ENCODE results near the gene ZFP91.
A peak's percentile ranks its signal among the peaks of the same experiment; 100 is the strongest.

The ZFP91 gene

GRCh38 chr11:58628446-58628845 lies 49.6 kb downstream of the ZFP91 start:
- Histone ChIP-seq H3K27me3 (ENCODE audit: control insufficient read depth in 2 of 2, insufficient read depth in 2 of 2, low read length in 2 of 2) (no peaks in the 10 kb centered on the region), H3K27ac (ENCODE audit: low read depth in 2 of 2, low read length in 2 of 2) (no peak overlapping the region), H3K4me1 (ENCODE audit: control insufficient read depth in 2 of 2, insufficient read depth in 2 of 2, low read length in 2 of 2) (no peaks in the 10 kb centered on the region), H3K9me3 (ENCODE audit: control insufficient read depth in 2 of 2, low read length in 2 of 2) (no peaks in the 10 kb centered on the region), H3K36me3 (ENCODE audit: control insufficient read depth in 2 of 2, insufficient read depth in 2 of 2, low read length in 2 of 2) (peaks cover 14 to 19% of the 10 kb centered on the region in 2 donors), H3K9ac (ENCODE audit: low read depth in 1 of 2, low read length in 2 of 2) (no peak overlapping the region), H3K4me3 (ENCODE audit: low read length in 2 of 2) (no peak overlapping the region)

GRCh38 chr11:58629857-58630256 lies 51.0 kb downstream of the ZFP91 start:
- no peaks in the 10 kb centered on the region for H3K9me3 ChIP-seq (ENCODE audit: control insufficient read depth in 2 of 2, low read length in 2 of 2)
- no peaks in the 10 kb centered on the region for H3K27me3 ChIP-seq (ENCODE audit: control insufficient read depth in 2 of 2, insufficient read depth in 2 of 2, low read length in 2 of 2)
- H3K36me3 ChIP-seq (ENCODE audit: control insufficient read depth in 2 of 2, insufficient read depth in 2 of 2, low read length in 2 of 2): peaks cover 6 to 9% of the 10 kb centered on the region in 2 donors
- H3K27ac ChIP-seq (ENCODE audit: low read depth in 2 of 2, low read length in 2 of 2): no peak overlapping the region
- no peak overlapping the region for H3K4me3 ChIP-seq (ENCODE audit: low read length in 2 of 2)
- H3K9ac ChIP-seq (ENCODE audit: low read depth in 1 of 2, low read length in 2 of 2): no peak overlapping the region
- H3K4me1 ChIP-seq (ENCODE audit: control insufficient read depth in 2 of 2, insufficient read depth in 2 of 2, low read length in 2 of 2): no peaks in the 10 kb centered on the region

GRCh38 chr11:58631378-58631777 lies 52.5 kb downstream of the ZFP91 start:
- no peaks in the 10 kb centered on the region for H3K9me3 ChIP-seq (ENCODE audit: control insufficient read depth in 2 of 2, low read length in 2 of 2)
- H3K36me3 ChIP-seq (ENCODE audit: control insufficient read depth in 2 of 2, insufficient read depth in 2 of 2, low read length in 2 of 2): peaks cover 0 to 3% of the 10 kb centered on the region in 2 donors
- H3K4me1 ChIP-seq (ENCODE audit: control insufficient read depth in 2 of 2, insufficient read depth in 2 of 2, low read length in 2 of 2): no peaks in the 10 kb centered on the region
- H3K4me3 ChIP-seq (ENCODE audit: low read length in 2 of 2): no peak overlapping the region
- H3K27me3 ChIP-seq (ENCODE audit: control insufficient read depth in 2 of 2, insufficient read depth in 2 of 2, low read length in 2 of 2): no peaks in the 10 kb centered on the region
- H3K9ac ChIP-seq (ENCODE audit: low read depth in 1 of 2, low read length in 2 of 2): no peak overlapping the region
- H3K27ac ChIP-seq (ENCODE audit: low read depth in 2 of 2, low read length in 2 of 2): no peak overlapping the region

GRCh38 chr11:58632510-58632909 lies 53.6 kb downstream of the ZFP91 start:
- H3K4me1 ChIP-seq (ENCODE audit: control insufficient read depth in 2 of 2, insufficient read depth in 2 of 2, low read length in 2 of 2): no peaks in the 10 kb centered on the region
- no peak overlapping the region for H3K27ac ChIP-seq (ENCODE audit: low read depth in 2 of 2, low read length in 2 of 2)
- H3K9ac ChIP-seq (ENCODE audit: low read depth in 1 of 2, low read length in 2 of 2): no peak overlapping the region
- no peaks in the 10 kb centered on the region for H3K27me3 ChIP-seq (ENCODE audit: control insufficient read depth in 2 of 2, insufficient read depth in 2 of 2, low read length in 2 of 2)
- H3K36me3 ChIP-seq (ENCODE audit: control insufficient read depth in 2 of 2, insufficient read depth in 2 of 2, low read length in 2 of 2): peaks cover 0 to 3% of the 10 kb centered on the region in 2 donors
- no peaks in the 10 kb centered on the region for H3K9me3 ChIP-seq (ENCODE audit: control insufficient read depth in 2 of 2, low read length in 2 of 2)
- no peak overlapping the region for H3K4me3 ChIP-seq (ENCODE audit: low read length in 2 of 2)

- Histone ChIP-seq H3K4me1 (ENCODE audit: control insufficient read depth in 2 of 2, insufficient read depth in 2 of 2, low read length in 2 of 2) (peaks cover 10 to 16% of the 10 kb centered on the region in 2 donors), H3K4me3 (ENCODE audit: low read length in 2 of 2) (no peak overlapping the region), H3K27ac (ENCODE audit: low read depth in 2 of 2, low read length in 2 of 2) (no peak overlapping the region)
These were observed 57.7 kb downstream of the ZFP91 start for GRCh38 chr11:58636587-58636986.

GRCh38 chr11:58637371-58637770 lies 58.5 kb downstream of the ZFP91 start:
- H3K27me3 ChIP-seq (ENCODE audit: control insufficient read depth in 2 of 2, insufficient read depth in 2 of 2, low read length in 2 of 2): no peaks in the 10 kb centered on the region
- no peak overlapping the region for H3K4me3 ChIP-seq (ENCODE audit: low read length in 2 of 2)
- H3K9ac ChIP-seq (ENCODE audit: low read depth in 1 of 2, low read length in 2 of 2): no peak overlapping the region
- no peaks in the 10 kb centered on the region for H3K9me3 ChIP-seq (ENCODE audit: control insufficient read depth in 2 of 2, low read length in 2 of 2)
- H3K36me3 ChIP-seq (ENCODE audit: control insufficient read depth in 2 of 2, insufficient read depth in 2 of 2, low read length in 2 of 2): no peaks in the 10 kb centered on the region
- no peak overlapping the region for H3K27ac ChIP-seq (ENCODE audit: low read depth in 2 of 2, low read length in 2 of 2)
- H3K4me1 ChIP-seq (ENCODE audit: control insufficient read depth in 2 of 2, insufficient read depth in 2 of 2, low read length in 2 of 2): peaks cover 14 to 24% of the 10 kb centered on the region in 2 donors

More at GRCh38 chr11:58636587-58636986, 57.7 kb downstream of the ZFP91 start:
- H3K27me3 ChIP-seq (ENCODE audit: control insufficient read depth in 2 of 2, insufficient read depth in 2 of 2, low read length in 2 of 2): no peaks in the 10 kb centered on the region
- H3K36me3 ChIP-seq (ENCODE audit: control insufficient read depth in 2 of 2, insufficient read depth in 2 of 2, low read length in 2 of 2): no peaks in the 10 kb centered on the region
- no peaks in the 10 kb centered on the region for H3K9me3 ChIP-seq (ENCODE audit: control insufficient read depth in 2 of 2, low read length in 2 of 2)
- no peak overlapping the region for H3K9ac ChIP-seq (ENCODE audit: low read depth in 1 of 2, low read length in 2 of 2)

- Histone ChIP-seq H3K27ac (ENCODE audit: low read depth in 2 of 2, low read length in 2 of 2) (no peak overlapping the region), H3K9ac (ENCODE audit: low read depth in 1 of 2, low read length in 2 of 2) (no peak overlapping the region), H3K9me3 (ENCODE audit: control insufficient read depth in 2 of 2, low read length in 2 of 2) (no peaks in the 10 kb centered on the region), H3K27me3 (ENCODE audit: control insufficient read depth in 2 of 2, insufficient read depth in 2 of 2, low read length in 2 of 2) (no peaks in the 10 kb centered on the region), H3K4me1 (ENCODE audit: control insufficient read depth in 2 of 2, insufficient read depth in 2 of 2, low read length in 2 of 2) (peaks cover 14 to 33% of the 10 kb centered on the region in 2 donors), H3K36me3 (ENCODE audit: control insufficient read depth in 2 of 2, insufficient read depth in 2 of 2, low read length in 2 of 2) (no peaks in the 10 kb centered on the region), H3K4me3 (ENCODE audit: low read length in 2 of 2) (no peak overlapping the region)
These were observed 60.2 kb downstream of the ZFP91 start for GRCh38 chr11:58639103-58639502.

GRCh38 chr11:58639669-58640068 lies 60.8 kb downstream of the ZFP91 start:
- H3K27ac ChIP-seq (ENCODE audit: low read depth in 2 of 2, low read length in 2 of 2): no peak overlapping the region
- no peaks in the 10 kb centered on the region for H3K36me3 ChIP-seq (ENCODE audit: control insufficient read depth in 2 of 2, insufficient read depth in 2 of 2, low read length in 2 of 2)
- H3K27me3 ChIP-seq (ENCODE audit: control insufficient read depth in 2 of 2, insufficient read depth in 2 of 2, low read length in 2 of 2): no peaks in the 10 kb centered on the region
- H3K4me1 ChIP-seq (ENCODE audit: control insufficient read depth in 2 of 2, insufficient read depth in 2 of 2, low read length in 2 of 2): peaks cover 14 to 33% of the 10 kb centered on the region in 2 donors
- H3K4me3 ChIP-seq (ENCODE audit: low read length in 2 of 2): no peak overlapping the region
- no peak overlapping the region for H3K9ac ChIP-seq (ENCODE audit: low read depth in 1 of 2, low read length in 2 of 2)
- no peaks in the 10 kb centered on the region for H3K9me3 ChIP-seq (ENCODE audit: control insufficient read depth in 2 of 2, low read length in 2 of 2)

- H3K27me3 ChIP-seq (ENCODE audit: control insufficient read depth in 2 of 2, insufficient read depth in 2 of 2, low read length in 2 of 2): no peaks in the 10 kb centered on the region
- peaks cover 14 to 33% of the 10 kb centered on the region in 2 donors for H3K4me1 ChIP-seq (ENCODE audit: control insufficient read depth in 2 of 2, insufficient read depth in 2 of 2, low read length in 2 of 2)
- H3K27ac ChIP-seq (ENCODE audit: low read depth in 2 of 2, low read length in 2 of 2): peak overlapping the region; percentile 34 to 43
- H3K9me3 ChIP-seq (ENCODE audit: control insufficient read depth in 2 of 2, low read length in 2 of 2): no peaks in the 10 kb centered on the region
- H3K4me3 ChIP-seq (ENCODE audit: low read length in 2 of 2): peak overlapping the region in 1 of 2 donors; percentile 43
- H3K9ac ChIP-seq (ENCODE audit: low read depth in 1 of 2, low read length in 2 of 2): no peak overlapping the region
- H3K36me3 ChIP-seq (ENCODE audit: control insufficient read depth in 2 of 2, insufficient read depth in 2 of 2, low read length in 2 of 2): no peaks in the 10 kb centered on the region
These were observed 61.6 kb downstream of the ZFP91 start for GRCh38 chr11:58640386-58641023.

GRCh38 chr11:58641341-58641740 lies 62.5 kb downstream of the ZFP91 start:
- peaks cover 14 to 33% of the 10 kb centered on the region in 2 donors for H3K4me1 ChIP-seq (ENCODE audit: control insufficient read depth in 2 of 2, insufficient read depth in 2 of 2, low read length in 2 of 2)
- peak overlapping the region; percentile 43 to 79 for H3K27ac ChIP-seq (ENCODE audit: low read depth in 2 of 2, low read length in 2 of 2)
- H3K9me3 ChIP-seq (ENCODE audit: control insufficient read depth in 2 of 2, low read length in 2 of 2): no peaks in the 10 kb centered on the region
- H3K27me3 ChIP-seq (ENCODE audit: control insufficient read depth in 2 of 2, insufficient read depth in 2 of 2, low read length in 2 of 2): no peaks in the 10 kb centered on the region
- H3K36me3 ChIP-seq (ENCODE audit: control insufficient read depth in 2 of 2, insufficient read depth in 2 of 2, low read length in 2 of 2): no peaks in the 10 kb centered on the region
- peak overlapping the region in 1 of 2 donors; percentile 43 for H3K4me3 ChIP-seq (ENCODE audit: low read length in 2 of 2)
- peak overlapping the region in 1 of 2 donors; percentile 47 for H3K9ac ChIP-seq (ENCODE audit: low read depth in 1 of 2, low read length in 2 of 2)

Data from mucosa of rectum (tissue), 2 donors.